IMR-90 (cell line): Measurements from ENCODE around the gene ZNF665. TPM values are rescaled to one million over a fixed set of nuclear protein-coding genes. Genes with fewer than 3 reads are reported as not detected.

Experiments used
- ATAC-seq: fragments of 200-7000 bp; cut with Tn5 transposase; 2 replicates; pipeline ENCODE4 v1.9.1; 2020; ENCODE audit warnings: low read depth, mild to moderate bottlenecking, moderate library complexity
- BruUV-seq: library from RNA; stranded (reverse); fragments of 400-500 nt; replicated peaks from 2 replicates; lab custom pipeline; 2021; lab: Mats Ljungman, UMichigan
- CTCF ChIA-PET: fragments of 300-600 bp; formaldehyde crosslinking; extraction: SDS; loops from one replicate; lab custom pipeline; 2021; ENCODE audit warnings: antibody characterized with exemption; lab: Yijun Ruan, JAX
- POLR2A ChIA-PET: fragments of 300-600 bp; sonication (Branson Sonifier 250); formaldehyde crosslinking; loops from one replicate; lab custom pipeline; 2022; ENCODE audit warnings: antibody characterized with exemption; ENCODE audit not compliant: unreplicated experiment; lab: Charles Lee
- DNase-seq: peaks from one replicate; pipeline ENCODE4 v3.0.0; 2013
- H2AFZ ChIP-seq: replicated peaks from 2 replicates; pipeline ENCODE3; 2013; ENCODE audit warnings: low read length, mild to moderate bottlenecking; ENCODE audit not compliant: poor library complexity
- H2AK5ac ChIP-seq: 2 replicates; pipeline ENCODE4 v1.6.1; 2013; ENCODE audit warnings: low read depth, low read length, inconsistent platforms
- H2AK9ac ChIP-seq: replicated peaks from 2 replicates; pipeline ENCODE3; 2013; ENCODE audit warnings: mild to moderate bottlenecking, low read depth, low read length, moderate library complexity; ENCODE audit not compliant: poor library complexity
- H2BK120ac ChIP-seq: 2 replicates; pipeline ENCODE4 v1.6.1; 2013; ENCODE audit warnings: low read depth, low read length, inconsistent platforms
- H2BK15ac ChIP-seq: 3 replicates; pipeline ENCODE4 v1.6.1; 2013; ENCODE audit warnings: low read depth, low read length, inconsistent platforms
- H2BK20ac ChIP-seq: 2 replicates; pipeline ENCODE4 v1.6.1; 2013; ENCODE audit warnings: low read depth, mild to moderate bottlenecking, inconsistent platforms, low read length, moderate library complexity
- H2BK5ac ChIP-seq: 2 replicates; pipeline ENCODE4 v1.6.1; 2013; ENCODE audit warnings: mild to moderate bottlenecking, low read depth, low read length, inconsistent platforms; ENCODE audit not compliant: poor library complexity, severe bottlenecking
- H3K14ac ChIP-seq: replicated peaks from 2 replicates; pipeline ENCODE4 v1.6.1; 2013; ENCODE audit warnings: low read depth, low read length, inconsistent platforms
- H3K18ac ChIP-seq: 2 replicates; pipeline ENCODE4 v1.6.1; 2013; ENCODE audit warnings: low read depth, low read length, control low read depth
- H3K23ac ChIP-seq: 2 replicates; pipeline ENCODE4 v1.6.1; 2013; ENCODE audit warnings: low read depth, low read length, inconsistent platforms
- H3K27ac ChIP-seq: 2 replicates; pipeline ENCODE4 v1.5.1; 2013; ENCODE audit warnings: mild to moderate bottlenecking, control low read depth, low read length; ENCODE audit not compliant: insufficient read depth
- H3K27me3 ChIP-seq: 2 replicates; pipeline ENCODE4 v1.6.1; 2013; ENCODE audit warnings: low read length; ENCODE audit not compliant: control insufficient read depth, insufficient read depth
- H3K36me3 ChIP-seq: 2 replicates; pipeline ENCODE4 v1.6.1; 2013; ENCODE audit warnings: low read length, mixed read lengths; ENCODE audit not compliant: control insufficient read depth, insufficient read depth
- H3K4ac ChIP-seq: 2 replicates; pipeline ENCODE4 v1.6.1; 2013; ENCODE audit warnings: low read depth, low read length, inconsistent platforms
- H3K4me1 ChIP-seq: 2 replicates; pipeline ENCODE4 v1.6.1; 2013; ENCODE audit warnings: low read length, mixed read lengths; ENCODE audit not compliant: control insufficient read depth, insufficient read depth
- H3K4me2 ChIP-seq: 2 replicates; pipeline ENCODE4 v1.6.1; 2013; ENCODE audit warnings: low read depth, mild to moderate bottlenecking, control low read depth, low read length, moderate library complexity
- H3K4me3 ChIP-seq: 2 replicates; pipeline ENCODE4 v1.5.1; 2013; ENCODE audit warnings: low read depth, mild to moderate bottlenecking, control low read depth, low read length, moderate library complexity; ENCODE audit not compliant: insufficient read depth
- H3K56ac ChIP-seq: 2 replicates; pipeline ENCODE4 v1.6.1; 2013; ENCODE audit warnings: low read length, inconsistent platforms; ENCODE audit not compliant: insufficient read depth; ENCODE audit errors: extremely low read depth
- H3K79me1 ChIP-seq, 2 experiments: 2 replicates each; pipeline ENCODE4 v1.6.1; 2013; ENCODE audit warnings: low read length in 2 of 2, inconsistent platforms in 1 of 2, low read depth in 1 of 2
- H3K9ac ChIP-seq: 2 replicates; pipeline ENCODE4 v1.6.1; 2013; ENCODE audit warnings: low read depth, low read length, control low read depth
- H3K9me1 ChIP-seq: 2 replicates; pipeline ENCODE4 v1.6.1; 2013; ENCODE audit warnings: low read length, inconsistent platforms; ENCODE audit not compliant: insufficient read depth
- H3K9me3 ChIP-seq: 2 replicates; pipeline ENCODE4 v1.6.1; 2013; ENCODE audit warnings: low read length; ENCODE audit not compliant: control insufficient read depth, insufficient read depth
- H4K20me1 ChIP-seq: 2 replicates; pipeline ENCODE4 v1.6.1; 2013; ENCODE audit warnings: low read length, inconsistent platforms; ENCODE audit not compliant: insufficient read depth
- H4K5ac ChIP-seq: 2 replicates; pipeline ENCODE4 v1.6.1; 2013; ENCODE audit warnings: mild to moderate bottlenecking, low read depth, low read length, control low read depth
- H4K8ac ChIP-seq, 2 experiments: 2 replicates each; pipeline ENCODE4 v1.6.1; 2013; ENCODE audit warnings: low read depth in 2 of 2, low read length in 2 of 2, control low read depth in 1 of 2, inconsistent platforms in 1 of 2
- H4K91ac ChIP-seq: 2 replicates; pipeline ENCODE4 v1.6.1; 2013; ENCODE audit warnings: low read depth, low read length, inconsistent platforms; ENCODE audit not compliant: insufficient read depth
- BHLHE40 ChIP-seq: fragments of 150-350 bp; IDR thresholded peaks from 2 replicates; pipeline ENCODE4 v1.6.1; 2016; ENCODE audit warnings: mild to moderate bottlenecking, low read depth, low read length
- CEBPB ChIP-seq: IDR thresholded peaks from 2 replicates; pipeline ENCODE4 v1.6.1; 2012; ENCODE audit warnings: low read depth, low read length, improper control_type of control experiment
- CHD1 ChIP-seq: IDR thresholded peaks from 2 replicates; pipeline ENCODE4 v1.6.1; 2012; ENCODE audit warnings: low read depth, low read length, improper control_type of control experiment
- CTCF ChIP-seq: conservative IDR thresholded peaks from 2 replicates; pipeline ENCODE4 v1.5.1; 2012; ENCODE audit warnings: mild to moderate bottlenecking, low read depth, low read length, improper control_type of control experiment
- ELK1 ChIP-seq: fragments of 150-350 bp; IDR thresholded peaks from 2 replicates; pipeline ENCODE4 v1.6.1; 2016; ENCODE audit warnings: low read depth, mild to moderate bottlenecking, low read length, moderate library complexity, borderline replicate concordance
- FOS ChIP-seq: fragments of 150-350 bp; IDR thresholded peaks from 2 replicates; pipeline ENCODE4 v1.6.1; 2016; ENCODE audit warnings: low read depth, low read length
- MAFK ChIP-seq: IDR thresholded peaks from 2 replicates; pipeline ENCODE4 v1.6.1; 2012; ENCODE audit warnings: low read depth, low read length, improper control_type of control experiment
- MAZ ChIP-seq: IDR thresholded peaks from 2 replicates; pipeline ENCODE4 v1.6.1; 2012; ENCODE audit warnings: low read depth, mild to moderate bottlenecking, low read length, improper control_type of control experiment, moderate library complexity, borderline replicate concordance
- MXI1 ChIP-seq: IDR thresholded peaks from 2 replicates; pipeline ENCODE4 v1.6.1; 2012; ENCODE audit warnings: low read depth, mild to moderate bottlenecking, low read length, moderate library complexity, borderline replicate concordance
- NFE2L2 ChIP-seq: fragments of 150-350 bp; IDR thresholded peaks from 2 replicates; pipeline ENCODE4 v1.6.1; 2016; ENCODE audit warnings: low read depth, mild to moderate bottlenecking, low read length
- POLR2A ChIP-seq: IDR thresholded peaks from 2 replicates; pipeline ENCODE4 v1.6.1; 2012; ENCODE audit warnings: mild to moderate bottlenecking, low read depth, low read length
- RAD21 ChIP-seq: IDR thresholded peaks from 2 replicates; pipeline ENCODE4 v1.6.1; 2012; ENCODE audit warnings: low read length, improper control_type of control experiment
- RCOR1 ChIP-seq: IDR thresholded peaks from 2 replicates; pipeline ENCODE4 v1.6.1; 2012; ENCODE audit warnings: mild to moderate bottlenecking, low read length, improper control_type of control experiment; ENCODE audit not compliant: insufficient replicate concordance
- RFX5 ChIP-seq: IDR thresholded peaks from 2 replicates; pipeline ENCODE4 v1.8.0; 2012; ENCODE audit warnings: low read depth, mild to moderate bottlenecking, low read length, moderate library complexity
- SMC3 ChIP-seq: fragments of 150-350 bp; IDR thresholded peaks from 2 replicates; pipeline ENCODE4 v1.6.1; 2016; ENCODE audit warnings: low read depth, mild to moderate bottlenecking, antibody characterized with exemption, low read length, moderate library complexity
- USF2 ChIP-seq: fragments of 150-350 bp; IDR thresholded peaks from 2 replicates; pipeline ENCODE4 v1.6.1; 2017; ENCODE audit warnings: mild to moderate bottlenecking, antibody characterized with exemption, low read length, low read depth
- WGBS, 2 experiments: methylation state at CpG; one replicate each; pipeline versions ENCODE4 v1.1.5 to v1.1.7; 2013; ENCODE audit warnings: missing lambda C conversion rate in 2 of 2; ENCODE audit not compliant: insufficient read length in 1 of 2; ENCODE audit errors: extremely low coverage in 2 of 2; 5-methylcytosine and 5-hydroxymethylcytosine counted together
- dilution Hi-C: fragments of 300-500 bp; cut with HindIII; formaldehyde crosslinking; loops from one replicate; pipeline ENCODE4 v1.14.3; 2018; ENCODE audit warnings: low sequenced_read_pairs; ENCODE audit not compliant: unreplicated experiment
- in situ Hi-C: fragments of 300-500 bp; cut with MboI; formaldehyde crosslinking; loops from 3 replicates; pipeline ENCODE4 v1.14.3; 2019; ENCODE audit warnings: low sequenced_read_pairs, inconsistent platforms, mixed read lengths
- intact Hi-C: fragments of 100-400 bp; cut with micrococcal nuclease; formaldehyde crosslinking; loops from 2 replicates; pipeline ENCODE4 v1.10.0; 2022
- polyA plus RNA-seq, 3 experiments: library from polyadenylated mRNA; depleted of rRNA; stranded (reverse); fragments of >200 nt; gene quantifications; 2 replicates each; pipeline ENCODE4 v1.2.3, GENCODE V29; 2012; ENCODE audit warnings: low replicate concordance in 1 of 3
- total RNA-seq: library from RNA; depleted of rRNA; stranded (reverse); fragments of >200 nt; gene quantifications from 2 replicates; pipeline ENCODE4 v1.2.3, GENCODE V29; 2012

Gene ZNF665
- total and polyA plus RNA-seq, 2 of the 4 experiments (the other 2 are of a cell fraction): 2.0 to 3.0 TPM

GRCh38 chr19:53224606-53225005 lies 31.4 kb upstream of the ZNF665 start:
- WGBS, 2 experiments: 100% methylated on average over 2 of the region's 20 CpGs; no CpG with 5 or more reads in 1 of the 2 experiments
- in situ Hi-C loops (no loop called here), intact Hi-C loops (no loop called here), dilution Hi-C loops (no loop called here)
- H4K8ac ChIP-seq: no peak overlapping the region
- H3K18ac ChIP-seq: no peak overlapping the region
- no peaks in the 10 kb centered on the region for H3K9me1 ChIP-seq
- peaks cover 32% of the 10 kb centered on the region for H3K9me3 ChIP-seq
- H2AFZ ChIP-seq: no peak overlapping the region
- no peak overlapping the region for H3K9ac ChIP-seq
- H3K14ac ChIP-seq: no peak overlapping the region
- H3K56ac ChIP-seq: no peak overlapping the region
- no peak overlapping the region for H3K4ac ChIP-seq
- no peak overlapping the region for H2AK9ac ChIP-seq
- no peaks in the 10 kb centered on the region for H3K79me1 ChIP-seq
- H3K4me3 ChIP-seq: no peak overlapping the region
- H3K27me3 ChIP-seq: no peaks in the 10 kb centered on the region
- no peak for TF ChIP-seq CHD1
- TF ChIP-seq SMC3: no peak
- no peak for TF ChIP-seq MAFK
- TF ChIP-seq RCOR1: no peak
- TF ChIP-seq RFX5: no peak
- TF ChIP-seq CEBPB: no peak
- TF ChIP-seq USF2: no peak
- TF ChIP-seq FOS: no peak
- no peak for TF ChIP-seq MAZ
- TF ChIP-seq POLR2A: no peak
- no peak for TF ChIP-seq NFE2L2
- TF ChIP-seq ELK1: no peak
- no peak for TF ChIP-seq BHLHE40
- TF ChIP-seq MXI1: no peak
- no peak for TF ChIP-seq CTCF
- TF ChIP-seq RAD21: no peak
- H4K91ac ChIP-seq: no peak overlapping the region
- DNase-seq: no peak
- H2BK15ac ChIP-seq: no peak overlapping the region
- no peak overlapping the region for H2BK5ac ChIP-seq
- H3K4me2 ChIP-seq: no peak overlapping the region
- H4K5ac ChIP-seq: no peak overlapping the region
- H4K20me1 ChIP-seq: no peaks in the 10 kb centered on the region
- no peak for ATAC-seq
- H3K23ac ChIP-seq: no peak overlapping the region
- H2BK120ac ChIP-seq: no peak overlapping the region
- H3K4me1 ChIP-seq: no peaks in the 10 kb centered on the region
- no peak overlapping the region for H3K27ac ChIP-seq
- H2BK20ac ChIP-seq: no peak overlapping the region
- POLR2A ChIA-PET: no interaction called here
- BruUV-seq: no TSS peak
- H2AK5ac ChIP-seq: no peak overlapping the region
- H3K36me3 ChIP-seq: no peaks in the 10 kb centered on the region
- CTCF ChIA-PET: no interaction called here
